ENCODE measurements around the gene STEAP1B.

The STEAP1B gene

GRCh38 chr7:22386206-22386858, 113.7 kb downstream of the STEAP1B start:
- WGBS, 2 experiments (ENCODE audit: insufficient coverage in 2 of 2): 100% methylated on average over 1 of the region's 2 CpGs; no CpG with 5 or more reads in 1 of the 2 experiments
- no peaks in the 10 kb centered on the region for H3K36me3 ChIP-seq (ENCODE audit: control insufficient read depth, insufficient read depth, low read length)
- H3K9me3 ChIP-seq (ENCODE audit: control insufficient read depth, low read length): no peaks in the 10 kb centered on the region
- no peak overlapping the region for H3K27ac ChIP-seq (ENCODE audit: low read depth, low read length, severe bottlenecking)
- peaks cover 12% of the 10 kb centered on the region for H3K4me1 ChIP-seq (ENCODE audit: control insufficient read depth, insufficient read depth, low read length, poor library complexity, severe bottlenecking)
- H3K4me3 ChIP-seq (ENCODE audit: extremely low read depth, insufficient read depth, low read length, poor library complexity, severe bottlenecking): no peak overlapping the region

- H3K9me3 ChIP-seq (ENCODE audit: control insufficient read depth, low read length): no peaks in the 10 kb centered on the region
- H3K36me3 ChIP-seq (ENCODE audit: control insufficient read depth, insufficient read depth, low read length): no peaks in the 10 kb centered on the region
- no peak overlapping the region for H3K27ac ChIP-seq (ENCODE audit: low read depth, low read length, severe bottlenecking)
- 67 to 100% methylated on average over 1 of the region's 4 CpGs for WGBS, 2 experiments (ENCODE audit: insufficient coverage in 2 of 2)
- H3K4me3 ChIP-seq (ENCODE audit: extremely low read depth, insufficient read depth, low read length, poor library complexity, severe bottlenecking): no peak overlapping the region
- peaks cover 5% of the 10 kb centered on the region for H3K4me1 ChIP-seq (ENCODE audit: control insufficient read depth, insufficient read depth, low read length, poor library complexity, severe bottlenecking)
These were observed 114.7 kb downstream of the STEAP1B start for GRCh38 chr7:22385326-22385725.

GRCh38 chr7:22380333-22380732, 119.7 kb downstream of the STEAP1B start:
- Histone ChIP-seq H3K27ac (ENCODE audit: low read depth, low read length, severe bottlenecking) (no peak overlapping the region), H3K4me3 (ENCODE audit: extremely low read depth, insufficient read depth, low read length, poor library complexity, severe bottlenecking) (no peak overlapping the region), H3K4me1 (ENCODE audit: control insufficient read depth, insufficient read depth, low read length, poor library complexity, severe bottlenecking) (peaks cover 11% of the 10 kb centered on the region), H3K36me3 (ENCODE audit: control insufficient read depth, insufficient read depth, low read length) (no peaks in the 10 kb centered on the region), H3K9me3 (ENCODE audit: control insufficient read depth, low read length) (no peaks in the 10 kb centered on the region)
- WGBS, 2 experiments (ENCODE audit: insufficient coverage in 2 of 2): no CpG with 5 or more reads among the region's 2 CpGs

GRCh38 chr7:22378199-22378980, 121.6 kb downstream of the STEAP1B start:
- H3K27ac ChIP-seq (ENCODE audit: low read depth, low read length, severe bottlenecking): no peak overlapping the region
- no peaks in the 10 kb centered on the region for H3K36me3 ChIP-seq (ENCODE audit: control insufficient read depth, insufficient read depth, low read length)
- H3K4me3 ChIP-seq (ENCODE audit: extremely low read depth, insufficient read depth, low read length, poor library complexity, severe bottlenecking): no peak overlapping the region
- WGBS, 2 experiments (ENCODE audit: insufficient coverage in 2 of 2): 89 to 93% methylated on average over 5 to 6 of the region's 7 CpGs
- H3K4me1 ChIP-seq (ENCODE audit: control insufficient read depth, insufficient read depth, low read length, poor library complexity, severe bottlenecking): peaks cover 12% of the 10 kb centered on the region
- H3K9me3 ChIP-seq (ENCODE audit: control insufficient read depth, low read length): no peaks in the 10 kb centered on the region

- peaks cover 12% of the 10 kb centered on the region for H3K4me1 ChIP-seq (ENCODE audit: control insufficient read depth, insufficient read depth, low read length, poor library complexity, severe bottlenecking)
- no peaks in the 10 kb centered on the region for H3K36me3 ChIP-seq (ENCODE audit: control insufficient read depth, insufficient read depth, low read length)
- peak overlapping the region; percentile 36 for H3K27ac ChIP-seq (ENCODE audit: low read depth, low read length, severe bottlenecking)
- 90 to 100% methylated on average over 1 of the region's 2 CpGs for WGBS, 2 experiments (ENCODE audit: insufficient coverage in 2 of 2)
- H3K4me3 ChIP-seq (ENCODE audit: extremely low read depth, insufficient read depth, low read length, poor library complexity, severe bottlenecking): no peak overlapping the region
- no peaks in the 10 kb centered on the region for H3K9me3 ChIP-seq (ENCODE audit: control insufficient read depth, low read length)
These were observed 122.3 kb downstream of the STEAP1B start for GRCh38 chr7:22377703-22378102.

GRCh38 chr7:22375359-22376048, 124.5 kb downstream of the STEAP1B start:
- H3K9me3 ChIP-seq (ENCODE audit: control insufficient read depth, low read length): no peaks in the 10 kb centered on the region
- H3K27ac ChIP-seq (ENCODE audit: low read depth, low read length, severe bottlenecking): no peak overlapping the region
- peaks cover 12% of the 10 kb centered on the region for H3K4me1 ChIP-seq (ENCODE audit: control insufficient read depth, insufficient read depth, low read length, poor library complexity, severe bottlenecking)
- H3K36me3 ChIP-seq (ENCODE audit: control insufficient read depth, insufficient read depth, low read length): no peaks in the 10 kb centered on the region
- 100% methylated on average over 1 of the region's 2 CpGs; no CpG with 5 or more reads in 1 of the 2 experiments for WGBS, 2 experiments (ENCODE audit: insufficient coverage in 2 of 2)
- no peak overlapping the region for H3K4me3 ChIP-seq (ENCODE audit: extremely low read depth, insufficient read depth, low read length, poor library complexity, severe bottlenecking)

GRCh38 chr7:22373911-22374310, 126.1 kb downstream of the STEAP1B start:
- WGBS, 2 experiments (ENCODE audit: insufficient coverage in 2 of 2): 80% methylated on average over 1 of the region's 2 CpGs; no CpG with 5 or more reads in 1 of the 2 experiments
- H3K36me3 ChIP-seq (ENCODE audit: control insufficient read depth, insufficient read depth, low read length): no peaks in the 10 kb centered on the region
- no peak overlapping the region for H3K4me3 ChIP-seq (ENCODE audit: extremely low read depth, insufficient read depth, low read length, poor library complexity, severe bottlenecking)
- H3K4me1 ChIP-seq (ENCODE audit: control insufficient read depth, insufficient read depth, low read length, poor library complexity, severe bottlenecking): peaks cover 12% of the 10 kb centered on the region
- H3K9me3 ChIP-seq (ENCODE audit: control insufficient read depth, low read length): no peaks in the 10 kb centered on the region
- no peak overlapping the region for H3K27ac ChIP-seq (ENCODE audit: low read depth, low read length, severe bottlenecking)

GRCh38 chr7:22373388-22373787, 126.6 kb downstream of the STEAP1B start:
- Histone ChIP-seq H3K4me3 (ENCODE audit: extremely low read depth, insufficient read depth, low read length, poor library complexity, severe bottlenecking) (no peak overlapping the region), H3K9me3 (ENCODE audit: control insufficient read depth, low read length) (no peaks in the 10 kb centered on the region), H3K27ac (ENCODE audit: low read depth, low read length, severe bottlenecking) (no peak overlapping the region), H3K36me3 (ENCODE audit: control insufficient read depth, insufficient read depth, low read length) (no peaks in the 10 kb centered on the region), H3K4me1 (ENCODE audit: control insufficient read depth, insufficient read depth, low read length, poor library complexity, severe bottlenecking) (peaks cover 12% of the 10 kb centered on the region)
- WGBS, 2 experiments (ENCODE audit: insufficient coverage in 2 of 2): 79 to 100% methylated on average over 2 of the region's 3 CpGs

GRCh38 chr7:22372863-22373262, 127.1 kb downstream of the STEAP1B start:
- Histone ChIP-seq H3K36me3 (ENCODE audit: control insufficient read depth, insufficient read depth, low read length) (no peaks in the 10 kb centered on the region), H3K4me3 (ENCODE audit: extremely low read depth, insufficient read depth, low read length, poor library complexity, severe bottlenecking) (no peak overlapping the region), H3K4me1 (ENCODE audit: control insufficient read depth, insufficient read depth, low read length, poor library complexity, severe bottlenecking) (peaks cover 9% of the 10 kb centered on the region), H3K27ac (ENCODE audit: low read depth, low read length, severe bottlenecking) (no peak overlapping the region), H3K9me3 (ENCODE audit: control insufficient read depth, low read length) (no peaks in the 10 kb centered on the region)
- 80 to 95% methylated on average over 2 to 4 of the region's 6 CpGs for WGBS, 2 experiments (ENCODE audit: insufficient coverage in 2 of 2)

GRCh38 chr7:22371878-22372277, 128.1 kb downstream of the STEAP1B start:
- H3K9me3 ChIP-seq (ENCODE audit: control insufficient read depth, low read length): no peaks in the 10 kb centered on the region
- H3K4me3 ChIP-seq (ENCODE audit: extremely low read depth, insufficient read depth, low read length, poor library complexity, severe bottlenecking): no peak overlapping the region
- H3K36me3 ChIP-seq (ENCODE audit: control insufficient read depth, insufficient read depth, low read length): no peaks in the 10 kb centered on the region
- no peak overlapping the region for H3K27ac ChIP-seq (ENCODE audit: low read depth, low read length, severe bottlenecking)
- peaks cover 9% of the 10 kb centered on the region for H3K4me1 ChIP-seq (ENCODE audit: control insufficient read depth, insufficient read depth, low read length, poor library complexity, severe bottlenecking)

Data from mesodermal cell (in vitro differentiated cells).